ENCODE measurements around the gene ZNF653. TPM values are rescaled to one million over a fixed set of nuclear protein-coding genes. Genes with fewer than 3 reads are reported as not detected.

ZNF653 gene
- polyA plus RNA-seq, 1 donor = 6.7 TPM

Other genes with a start within 250 kb of the ZNF653 start
- gene DOCK6, start 243.3 kb downstream of the ZNF653 start, polyA plus RNA-seq (ENCODE audit: insufficient read length) = 45.9 TPM
- gene TSPAN16, start 209.7 kb downstream of the ZNF653 start, polyA plus RNA-seq (ENCODE audit: insufficient read length) = not detected
- gene RAB3D, start 166.2 kb downstream of the ZNF653 start, polyA plus RNA-seq (ENCODE audit: insufficient read length) = 6.3 TPM
- 48.5 TPM for gene TMEM205, start 159.6 kb downstream of the ZNF653 start, polyA plus RNA-seq (ENCODE audit: insufficient read length)
- 10.9 TPM for gene CCDC159, start 159.3 kb downstream of the ZNF653 start, polyA plus RNA-seq (ENCODE audit: insufficient read length)
- 12.7 TPM for gene PLPPR2, start 150.4 kb downstream of the ZNF653 start, polyA plus RNA-seq (ENCODE audit: insufficient read length)
- gene SWSAP1, start 131.2 kb downstream of the ZNF653 start, polyA plus RNA-seq (ENCODE audit: insufficient read length) = 1.3 TPM
- 4.4 TPM for gene EPOR, start 121.5 kb downstream of the ZNF653 start, polyA plus RNA-seq (ENCODE audit: insufficient read length)
- 0.15 TPM for gene RGL3, start 86.5 kb downstream of the ZNF653 start, polyA plus RNA-seq (ENCODE audit: insufficient read length)
- 0.30 TPM for gene ODAD3, start 70.7 kb downstream of the ZNF653 start, polyA plus RNA-seq (ENCODE audit: insufficient read length)
- gene PRKCSH, start 70.2 kb downstream of the ZNF653 start, polyA plus RNA-seq (ENCODE audit: insufficient read length) = 192 TPM
- not detected for gene ELAVL3, start 24.8 kb downstream of the ZNF653 start, polyA plus RNA-seq (ENCODE audit: insufficient read length)
- 54.1 TPM for gene ECSIT, start 23.3 kb upstream of the ZNF653 start, polyA plus RNA-seq (ENCODE audit: insufficient read length)
- 43.0 TPM for gene CNN1, start 33.0 kb upstream of the ZNF653 start, polyA plus RNA-seq (ENCODE audit: insufficient read length)
- gene ELOF1, start 53.4 kb upstream of the ZNF653 start, polyA plus RNA-seq (ENCODE audit: insufficient read length) = 35.6 TPM
- gene ACP5, start 71.8 kb upstream of the ZNF653 start, polyA plus RNA-seq (ENCODE audit: insufficient read length) = 2.7 TPM
- 11.0 TPM for gene ZNF627, start 91.6 kb upstream of the ZNF653 start, polyA plus RNA-seq (ENCODE audit: insufficient read length)
- 3.7 TPM for gene ZNF823, start 233.1 kb upstream of the ZNF653 start, polyA plus RNA-seq (ENCODE audit: insufficient read length)

Data from hindlimb muscle (tissue), 1 donor.